ACC112 (cell line): ENCODE data around the gene HBS1L.

Experiments
- H2AFZ ChIP-seq: fragments of 200-600 bp; sonication (generic); one replicate; pipeline ENCODE4 v1.6.0; 2017; ENCODE audit warnings: antibody characterized with exemption, low read length; ENCODE audit not compliant: unreplicated experiment
- H3K27ac ChIP-seq: fragments of 200-600 bp; sonication (generic); 2 replicates; pipeline ENCODE4 v1.5.1; 2014; ENCODE audit warnings: low read depth, mild to moderate bottlenecking, antibody characterized with exemption, low read length, moderate library complexity
- H3K27me3 ChIP-seq: fragments of 200-600 bp; sonication (generic); 2 replicates; pipeline ENCODE4 v1.6.1; 2014; ENCODE audit warnings: mild to moderate bottlenecking, antibody characterized with exemption, low read length, moderate library complexity, mixed read lengths; ENCODE audit not compliant: insufficient read depth
- H3K36me3 ChIP-seq: fragments of 200-600 bp; sonication (generic); 2 replicates; pipeline ENCODE4 v1.6.1; 2016; ENCODE audit warnings: mild to moderate bottlenecking, antibody characterized with exemption, low read length, moderate library complexity, mixed read lengths; ENCODE audit not compliant: insufficient read depth
- H3K4me1 ChIP-seq: fragments of 200-600 bp; sonication (generic); one replicate; pipeline ENCODE4 v1.6.1; 2016; ENCODE audit warnings: low read length, mixed read lengths; ENCODE audit not compliant: insufficient read depth, unreplicated experiment, control insufficient read depth
- H3K4me3 ChIP-seq: fragments of 200-600 bp; sonication (generic); 2 replicates; pipeline ENCODE4 v1.5.1; 2014; ENCODE audit warnings: mild to moderate bottlenecking, low read depth, low read length
- H3K79me2 ChIP-seq: fragments of 200-600 bp; sonication (generic); one replicate; pipeline ENCODE4 v1.6.0; 2016; ENCODE audit warnings: low read length; ENCODE audit not compliant: control insufficient read depth, unreplicated experiment, insufficient read depth

HBS1L gene

GRCh38 chr6:134937426-134937825, 117.2 kb downstream of the HBS1L start:
- Histone ChIP-seq H3K27me3 (no peaks in the 10 kb centered on the region), H2AFZ (peak overlapping the region; percentile 34), H3K4me3 (no peak overlapping the region; the same call in 1 of the 2 replicates), H3K27ac (no peak overlapping the region), H3K79me2 (no peaks in the 10 kb centered on the region), H3K4me1 (peaks cover 17% of the 10 kb centered on the region), H3K36me3 (no peaks in the 10 kb centered on the region)

GRCh38 chr6:134936931-134937330, 117.7 kb downstream of the HBS1L start:
- no peaks in the 10 kb centered on the region for H3K36me3 ChIP-seq
- no peaks in the 10 kb centered on the region for H3K27me3 ChIP-seq
- H3K4me1 ChIP-seq = peaks cover 17% of the 10 kb centered on the region
- H3K27ac ChIP-seq = no peak overlapping the region
- no peak overlapping the region; the same call in 1 of the 2 replicates for H3K4me3 ChIP-seq
- H2AFZ ChIP-seq = peak overlapping the region; percentile 34
- no peaks in the 10 kb centered on the region for H3K79me2 ChIP-seq

GRCh38 chr6:134936476-134936875, 118.1 kb downstream of the HBS1L start:
- Histone ChIP-seq H3K79me2 (no peaks in the 10 kb centered on the region), H3K4me1 (peaks cover 17% of the 10 kb centered on the region), H3K27me3 (no peaks in the 10 kb centered on the region), H2AFZ (no peak overlapping the region), H3K4me3 (no peak overlapping the region), H3K36me3 (no peaks in the 10 kb centered on the region), H3K27ac (no peak overlapping the region)

GRCh38 chr6:134934793-134935485, 119.7 kb downstream of the HBS1L start:
- no peak overlapping the region for H2AFZ ChIP-seq
- no peaks in the 10 kb centered on the region for H3K79me2 ChIP-seq
- H3K4me1 ChIP-seq = peaks cover 17% of the 10 kb centered on the region
- no peaks in the 10 kb centered on the region for H3K27me3 ChIP-seq
- H3K27ac ChIP-seq = no peak overlapping the region
- no peaks in the 10 kb centered on the region for H3K36me3 ChIP-seq
- H3K4me3 ChIP-seq = no peak overlapping the region

GRCh38 chr6:134932535-134933470, 121.8 kb downstream of the HBS1L start:
- Histone ChIP-seq H2AFZ (no peak overlapping the region), H3K4me3 (no peak overlapping the region), H3K27me3 (no peaks in the 10 kb centered on the region), H3K36me3 (no peaks in the 10 kb centered on the region), H3K4me1 (peaks cover 12% of the 10 kb centered on the region), H3K27ac (no peak overlapping the region), H3K79me2 (no peaks in the 10 kb centered on the region)

- no peak overlapping the region for H3K27ac ChIP-seq
- H3K4me3 ChIP-seq = no peak overlapping the region
- H3K79me2 ChIP-seq = no peaks in the 10 kb centered on the region
- H3K27me3 ChIP-seq = no peaks in the 10 kb centered on the region
- no peaks in the 10 kb centered on the region for H3K36me3 ChIP-seq
- H3K4me1 ChIP-seq = peaks cover 5% of the 10 kb centered on the region
- no peak overlapping the region for H2AFZ ChIP-seq
These were observed 122.5 kb downstream of the HBS1L start for GRCh38 chr6:134932098-134932497.

GRCh38 chr6:134930463-134930862, 124.2 kb downstream of the HBS1L start:
- H3K36me3 ChIP-seq = no peaks in the 10 kb centered on the region
- H2AFZ ChIP-seq = no peak overlapping the region
- H3K27ac ChIP-seq = no peak overlapping the region
- H3K27me3 ChIP-seq = no peaks in the 10 kb centered on the region
- no peaks in the 10 kb centered on the region for H3K79me2 ChIP-seq
- peaks cover 4% of the 10 kb centered on the region for H3K4me1 ChIP-seq
- H3K4me3 ChIP-seq = no peak overlapping the region

- H3K36me3 ChIP-seq = no peaks in the 10 kb centered on the region
- no peak overlapping the region for H3K4me3 ChIP-seq
- no peak overlapping the region for H2AFZ ChIP-seq
- H3K27ac ChIP-seq = no peak overlapping the region
- H3K79me2 ChIP-seq = no peaks in the 10 kb centered on the region
- H3K4me1 ChIP-seq = peaks cover 5% of the 10 kb centered on the region
- H3K27me3 ChIP-seq = no peaks in the 10 kb centered on the region
These were observed 126.3 kb downstream of the HBS1L start for GRCh38 chr6:134928151-134928900.

GRCh38 chr6:134925800-134926199, 128.8 kb downstream of the HBS1L start:
- H3K4me3 ChIP-seq = no peak overlapping the region
- no peaks in the 10 kb centered on the region for H3K36me3 ChIP-seq
- H3K4me1 ChIP-seq = peaks cover 5% of the 10 kb centered on the region
- H3K27me3 ChIP-seq = no peaks in the 10 kb centered on the region
- H3K27ac ChIP-seq = no peak overlapping the region
- H3K79me2 ChIP-seq = no peaks in the 10 kb centered on the region
- H2AFZ ChIP-seq = no peak overlapping the region

GRCh38 chr6:134921721-134922261, 132.8 kb downstream of the HBS1L start:
- H3K27ac ChIP-seq = no peak overlapping the region
- no peaks in the 10 kb centered on the region for H3K36me3 ChIP-seq
- H3K79me2 ChIP-seq = no peaks in the 10 kb centered on the region
- no peaks in the 10 kb centered on the region for H3K27me3 ChIP-seq
- H3K4me3 ChIP-seq = no peak overlapping the region
- no peak overlapping the region for H2AFZ ChIP-seq
- H3K4me1 ChIP-seq = peaks cover 8% of the 10 kb centered on the region
